Measurements from ENCODE around the gene NEDD9.

GRCh38 chr6:11266926-11267325 is 34.5 kb upstream of the NEDD9 start:
- TF ChIP-seq CTCF (IDR thresholded peaks at IDR 0.05; ENCODE audit: low read length) (no peak), EZH2 (IDR thresholded peaks at IDR 0.05; ENCODE audit: borderline replicate concordance, low read length) (no peak)

Data from OCI-LY1 (cell line).